Activated T-helper 9 cell treated with anti-CD3 and anti-CD28 coated beads, Interleukin-2, amount 50 U/mL, for 16 hours (primary cell): Measurements from ENCODE around the gene CDIP1.
"Not testable (repeated sequence)": the region's sequence is repeated elsewhere in the genome, so short reads cannot be mapped to it uniquely, and the experiment has no call there.

Experiments
- DNase-seq: peaks from one replicate; pipeline ENCODE4 v3.0.0-alpha.2; 2020; ENCODE audit warnings: low read depth

The CDIP1 gene

DNA sequence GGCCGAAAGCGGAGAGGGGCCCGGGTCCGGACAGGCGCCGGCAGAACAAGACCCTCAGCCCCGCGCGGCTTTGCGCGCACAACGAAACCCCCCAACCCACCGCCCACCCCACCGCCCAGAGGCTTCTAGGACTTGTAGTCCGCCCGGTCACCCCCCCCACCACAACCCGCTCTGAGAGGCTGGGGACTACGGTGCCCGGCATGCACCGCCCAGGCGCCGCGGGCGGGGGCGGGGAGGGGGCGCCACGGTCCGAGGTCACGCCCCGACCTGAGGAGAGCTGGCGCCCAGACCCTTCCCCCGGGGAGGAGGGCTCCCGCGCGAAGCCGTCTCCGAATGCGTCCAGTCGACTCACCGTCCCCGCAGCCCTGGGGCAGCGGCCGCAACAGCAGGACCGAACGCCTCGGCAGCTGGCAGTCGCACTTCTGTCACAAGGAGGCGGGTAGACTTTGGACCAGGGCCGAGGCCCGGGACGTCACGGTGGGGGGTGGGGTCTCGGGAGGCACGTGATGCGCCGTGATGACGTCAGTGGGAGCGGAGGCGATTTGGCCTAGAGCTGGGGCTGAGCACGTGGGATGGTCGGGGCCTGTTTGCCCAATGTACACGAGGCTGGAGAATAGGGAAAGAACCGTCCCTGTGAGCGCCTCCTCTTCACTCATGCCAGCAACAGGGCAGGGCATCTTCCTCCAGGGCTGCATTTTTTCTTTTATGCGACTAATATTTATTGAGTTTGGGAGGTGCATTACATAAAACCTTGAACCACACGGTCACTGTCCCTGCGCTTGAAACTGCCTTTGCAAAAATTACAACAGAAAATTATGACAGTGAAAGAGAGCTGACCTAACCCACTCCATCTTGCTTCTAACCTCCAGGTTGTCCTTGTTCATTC lies at the start of gene CDIP1:
Gene CDIP1 (minus strand): TSS at position 424 of the 886 bp plus-strand sequence. CDS start 24,643 bp downstream, outside the sequence.
- peak; percentile 93 for DNase-seq

DNA sequence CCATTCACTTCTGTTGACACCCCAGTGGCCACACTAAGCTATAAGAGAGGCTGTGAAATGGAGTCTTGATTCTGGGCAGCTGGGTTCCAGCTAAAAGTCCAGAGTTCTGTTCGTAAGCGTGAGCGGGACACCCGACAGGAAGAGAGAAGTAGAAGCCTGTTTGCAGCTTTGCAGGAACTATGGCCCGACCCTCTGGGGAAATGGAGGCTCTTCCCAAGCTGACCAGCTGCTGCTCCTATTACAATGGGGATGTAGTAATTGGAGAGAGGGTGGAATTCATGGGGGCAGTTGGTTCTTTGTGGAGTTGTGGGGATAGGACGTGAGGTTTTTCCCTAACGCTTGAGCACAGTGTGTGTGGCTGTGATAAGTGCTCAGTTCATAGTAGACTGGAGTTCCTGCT lies 47.7 kb upstream of the CDIP1 start:
- no peak for DNase-seq

GRCh38 chr16:4583906-4584305 lies 45.3 kb upstream of the CDIP1 start:
- DNase-seq, result no peak

DNA sequence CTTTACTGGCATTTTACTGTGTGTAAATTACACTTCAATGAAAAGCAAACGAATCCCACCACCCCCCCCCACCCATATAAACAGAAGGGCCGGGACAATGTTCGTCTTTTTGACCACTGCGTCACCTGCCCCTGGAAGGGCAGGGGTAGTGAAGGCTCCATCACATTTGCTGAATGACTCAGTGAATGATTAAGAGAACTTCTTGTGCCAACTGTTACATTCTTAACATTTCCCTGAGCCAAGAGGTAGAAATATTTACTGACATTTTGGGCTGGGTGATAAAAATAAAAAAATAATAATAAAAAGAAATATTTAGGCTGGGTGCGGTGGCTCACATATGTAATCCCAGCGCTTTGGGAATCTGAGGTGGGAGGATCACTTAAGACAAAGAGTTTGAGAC lies 41.7 kb upstream of the CDIP1 start:
- no peak for DNase-seq

GRCh38 chr16:4578961-4579530 lies 40.5 kb upstream of the CDIP1 start:
- no peak for DNase-seq

- no peak for DNase-seq
Measured at GRCh38 chr16:4576008-4576407, 37.4 kb upstream of the CDIP1 start.

- no peak for DNase-seq
Measured at GRCh38 chr16:4574919-4575705, 36.5 kb upstream of the CDIP1 start.

DNA sequence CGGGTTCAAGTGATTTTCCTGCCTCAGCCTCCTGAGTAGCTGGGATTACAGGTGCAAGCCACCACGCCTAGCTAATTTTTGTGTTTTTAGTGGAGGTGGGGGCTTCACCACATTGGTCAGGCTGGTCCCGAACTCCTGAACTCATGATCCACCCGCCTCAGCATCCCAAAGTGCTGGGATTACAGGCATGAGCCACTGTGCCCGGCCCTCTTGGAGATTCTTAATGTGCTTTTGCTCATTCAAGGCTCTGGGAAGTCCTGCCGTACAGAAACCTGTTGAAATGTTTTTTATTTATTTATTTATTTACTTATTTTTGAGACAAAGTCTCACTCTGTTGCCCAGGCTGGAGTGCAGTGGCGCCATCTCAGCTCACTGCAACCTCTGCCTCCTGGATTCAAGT lies 35.4 kb upstream of the CDIP1 start:
- not testable (repeated sequence) for DNase-seq

DNA sequence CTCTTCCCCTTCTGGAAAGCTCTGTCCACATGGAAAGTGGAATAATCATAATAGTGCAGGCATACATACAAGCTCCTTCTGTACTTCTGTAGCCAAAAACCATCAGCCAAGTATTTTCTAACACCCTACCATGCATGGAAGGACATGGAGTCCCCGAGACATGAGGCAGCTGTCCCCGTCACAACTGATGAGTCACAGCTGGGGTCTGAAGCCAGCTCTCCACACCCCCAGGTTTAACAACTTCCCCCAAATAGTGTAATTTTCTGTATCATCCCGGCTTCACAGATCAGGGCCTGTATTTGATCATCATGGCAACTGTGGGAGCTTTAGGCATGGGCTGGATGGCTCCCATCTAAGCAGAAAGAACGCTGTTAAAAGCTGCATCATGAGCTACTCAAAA lies 34.1 kb upstream of the CDIP1 start:
- no peak for DNase-seq

- no peak for DNase-seq
Measured at GRCh38 chr16:4570688-4571321, 32.2 kb upstream of the CDIP1 start.

GRCh38 chr16:4570086-4570485 lies 31.5 kb upstream of the CDIP1 start:
- DNase-seq, result no peak

- no peak for DNase-seq
Measured at GRCh38 chr16:4566144-4566543, 27.6 kb upstream of the CDIP1 start.

GRCh38 chr16:4564661-4565267 lies 26.2 kb upstream of the CDIP1 start:
- DNase-seq, result no peak

GRCh38 chr16:4561596-4561995 lies 23.0 kb upstream of the CDIP1 start:
- no peak for DNase-seq

DNA sequence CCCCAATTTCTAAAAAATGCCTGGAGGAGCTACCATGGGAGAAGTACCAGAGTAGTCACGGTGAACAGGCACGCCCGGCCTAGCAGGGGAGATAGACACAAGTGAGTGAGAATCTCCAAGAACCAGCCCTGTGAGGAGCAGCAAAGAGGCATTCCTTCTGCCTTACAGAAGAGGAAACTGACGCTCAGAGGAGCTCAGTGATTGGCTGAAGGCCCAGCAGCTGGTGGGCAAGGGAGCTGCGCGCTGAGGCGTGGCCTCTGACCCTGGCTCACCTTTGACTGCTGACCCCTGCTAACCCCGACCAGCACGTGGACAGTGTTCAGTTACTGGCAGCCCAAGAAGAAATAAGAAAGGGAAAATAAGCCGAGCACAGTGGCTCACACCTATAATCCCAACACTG lies 19.4 kb upstream of the CDIP1 start:
- DNase-seq, result no peak

- no peak for DNase-seq
Measured at GRCh38 chr16:4556580-4556979, 18.0 kb upstream of the CDIP1 start.

GRCh38 chr16:4556112-4556511 lies 17.5 kb upstream of the CDIP1 start, which contains the start of gene C16orf96:
Gene C16orf96 (plus strand): TSS chr16:4556340. CDS start chr16:4556490, 150 bp downstream.
- no peak for DNase-seq

DNA sequence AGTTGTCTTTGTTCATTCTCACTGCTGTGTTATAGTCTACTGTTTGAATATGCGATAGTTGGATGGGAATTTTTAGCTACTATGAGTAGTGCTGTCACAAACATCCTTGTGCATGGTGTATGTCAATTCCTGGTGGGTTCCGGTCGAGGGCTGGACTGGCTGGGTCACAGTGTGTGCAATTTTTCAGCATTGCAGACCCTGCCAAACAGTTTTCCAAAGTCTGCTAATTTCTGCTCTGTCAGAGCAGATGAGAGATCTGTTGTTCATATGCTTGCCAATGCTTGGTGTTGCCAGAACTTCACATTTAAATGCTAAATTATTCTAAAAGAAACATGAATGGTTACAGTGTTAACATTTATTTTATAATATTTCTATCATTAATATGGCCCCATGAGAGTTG lies 14.0 kb upstream of the CDIP1 start:
- DNase-seq, result no peak

GRCh38 chr16:4550591-4550990 lies 12.0 kb upstream of the CDIP1 start:
- no peak for DNase-seq

- DNase-seq, result no peak
Measured at GRCh38 chr16:4548124-4548523, 9.6 kb upstream of the CDIP1 start.

- no peak for DNase-seq
Measured at GRCh38 chr16:4544473-4544872, 5.9 kb upstream of the CDIP1 start.
